Activated CD8-positive, alpha-beta memory T cell treated with anti-CD3 and anti-CD28 coated beads, Interleukin-2, amount 50 U/mL, for 48 hours (primary cell): Measurements from ENCODE around the gene CTNNA1.
"Not testable (repeated sequence)": the region's sequence is repeated elsewhere in the genome, so short reads cannot be mapped to it uniquely, and the experiment has no call there.

Experiments
- DNase-seq: peaks from one replicate; pipeline ENCODE4 v3.0.0-alpha.2; 2020

Gene CTNNA1

GRCh38 chr5:138910546-138911185 is 157.4 kb downstream of the CTNNA1 start:
- no peak for DNase-seq

- no peak for DNase-seq
Measured at GRCh38 chr5:138911441-138911840, 158.2 kb downstream of the CTNNA1 start.

GRCh38 chr5:138912093-138912492 is 158.9 kb downstream of the CTNNA1 start:
- no peak for DNase-seq

DNA sequence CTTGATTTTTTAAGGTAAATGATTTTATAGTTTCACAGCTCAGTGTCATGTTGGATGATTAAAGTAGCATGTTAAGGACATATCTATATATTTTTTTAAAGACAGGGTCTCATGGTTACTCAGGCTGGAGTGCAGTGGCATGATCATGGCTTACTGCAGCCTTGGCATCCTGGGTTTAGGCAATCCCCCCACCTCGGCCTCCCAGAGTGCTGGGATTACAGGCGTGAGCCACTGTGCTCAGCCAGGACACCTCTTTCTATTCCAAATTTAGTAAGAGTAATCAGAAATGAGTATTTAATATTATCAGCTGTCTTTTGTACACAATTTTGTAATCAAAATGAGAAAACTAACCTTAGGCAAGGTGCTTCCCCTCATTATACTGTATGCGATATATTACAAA is 160.5 kb downstream of the CTNNA1 start:
- DNase-seq, result no peak

GRCh38 chr5:138914338-138914737 is 161.1 kb downstream of the CTNNA1 start:
- no peak for DNase-seq

DNA sequence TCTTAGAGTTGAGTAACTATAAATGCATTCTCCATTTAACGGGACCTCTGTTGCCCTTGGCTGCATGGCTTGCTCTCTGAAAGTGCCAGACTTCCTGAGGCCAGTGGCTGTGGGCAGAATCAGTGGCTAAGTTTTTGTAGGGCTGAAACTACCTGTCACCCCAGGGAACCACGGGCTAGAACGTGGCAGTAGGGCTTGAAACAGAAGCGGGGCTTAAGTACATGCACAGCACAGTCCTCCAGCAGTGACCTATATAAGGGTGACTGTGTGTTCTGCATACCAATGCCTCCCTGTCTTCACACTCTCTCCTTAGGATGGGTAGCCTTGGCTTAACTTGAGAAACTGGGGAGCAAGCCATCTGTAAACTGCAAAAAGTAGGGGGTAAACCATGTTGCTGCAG is 165.5 kb downstream of the CTNNA1 start:
- DNase-seq, result no peak

DNA sequence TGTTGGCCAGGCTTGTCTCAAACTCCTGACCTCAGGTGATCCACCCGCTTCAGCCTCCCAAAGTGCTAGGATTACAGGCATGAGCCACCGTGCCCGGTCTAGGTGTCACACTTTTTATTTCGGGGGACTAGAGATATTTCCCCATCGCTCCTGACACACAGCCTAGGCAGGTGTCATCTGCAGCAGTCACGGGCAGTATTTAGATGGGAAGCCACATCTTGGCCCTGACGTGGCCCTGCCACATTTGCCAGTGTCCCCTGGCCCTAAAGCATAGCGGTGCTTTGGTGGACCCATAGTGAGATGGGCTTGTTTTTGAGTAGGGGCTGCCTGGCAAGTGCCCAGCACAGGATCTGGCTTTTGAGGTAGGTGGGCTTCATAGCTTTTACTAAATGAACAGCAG is 167.0 kb downstream of the CTNNA1 start:
- DNase-seq, result no peak

- not testable (repeated sequence) for DNase-seq
Measured at GRCh38 chr5:138921362-138921761, 168.1 kb downstream of the CTNNA1 start.

DNA sequence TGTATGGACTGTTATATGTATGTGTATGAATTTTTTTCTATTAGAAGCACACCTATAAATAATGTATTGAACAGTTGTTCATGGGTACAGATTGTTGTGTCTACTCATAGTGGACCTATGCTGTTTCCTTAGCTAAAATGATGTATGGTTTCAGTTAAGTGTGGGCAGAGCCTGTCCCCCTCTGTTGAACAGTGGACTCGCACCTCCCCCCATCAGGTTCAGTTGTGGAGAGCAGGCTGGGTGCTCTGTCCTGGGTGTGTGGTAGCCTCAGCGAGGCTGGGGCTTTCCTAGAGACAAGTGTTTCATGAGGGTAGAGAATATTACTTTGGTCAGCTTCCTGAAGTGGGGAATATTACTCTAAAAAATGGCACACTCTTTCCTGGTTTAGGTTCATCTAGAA is 169.3 kb downstream of the CTNNA1 start:
- DNase-seq, result no peak

DNA sequence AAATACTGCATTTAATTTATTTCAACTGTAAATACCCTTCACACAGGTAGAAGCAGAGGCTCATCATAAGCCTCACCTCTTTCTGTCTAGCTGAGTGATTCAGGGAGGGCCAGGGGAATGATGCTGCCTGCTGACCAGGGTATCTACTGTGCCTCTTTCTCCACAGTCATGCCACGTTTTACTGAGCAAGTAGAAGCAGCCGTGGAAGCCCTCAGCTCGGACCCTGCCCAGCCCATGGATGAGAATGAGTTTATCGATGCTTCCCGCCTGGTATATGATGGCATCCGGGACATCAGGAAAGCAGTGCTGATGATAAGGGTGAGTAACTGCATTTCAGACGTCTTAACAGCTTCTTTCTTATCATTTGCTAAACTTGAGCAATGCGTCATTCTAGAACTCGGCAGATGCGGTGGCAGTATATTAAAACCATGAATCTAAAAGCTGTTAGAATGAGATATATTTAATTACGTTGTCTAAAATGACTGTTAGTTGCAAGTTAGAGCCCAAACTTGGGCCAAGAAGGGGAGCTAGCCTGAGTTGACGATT is 171.9 kb downstream of the CTNNA1 start:
- DNase-seq, result no peak

DNA sequence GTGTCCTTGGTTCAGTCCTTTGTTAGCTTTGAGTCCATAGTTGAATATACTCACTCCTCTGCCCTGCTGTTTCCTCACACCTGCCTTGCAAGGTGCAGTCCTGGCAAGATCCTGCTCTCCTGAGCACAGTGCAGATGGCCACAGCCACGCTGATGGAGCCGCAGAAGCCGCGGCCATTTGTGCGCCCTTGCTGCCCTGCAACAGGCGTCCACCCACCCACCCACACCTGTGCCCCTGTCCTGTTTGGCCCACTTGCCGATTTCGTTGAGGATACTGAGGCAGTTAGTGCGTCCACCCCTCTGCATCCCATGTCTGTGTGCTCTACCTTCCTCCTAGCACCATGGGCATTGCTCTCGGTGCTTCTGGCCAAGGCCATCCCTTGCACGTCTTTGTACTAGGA is 173.0 kb downstream of the CTNNA1 start:
- DNase-seq, result no peak

- DNase-seq, result no peak
Measured at GRCh38 chr5:138926688-138927448, 173.6 kb downstream of the CTNNA1 start.

DNA sequence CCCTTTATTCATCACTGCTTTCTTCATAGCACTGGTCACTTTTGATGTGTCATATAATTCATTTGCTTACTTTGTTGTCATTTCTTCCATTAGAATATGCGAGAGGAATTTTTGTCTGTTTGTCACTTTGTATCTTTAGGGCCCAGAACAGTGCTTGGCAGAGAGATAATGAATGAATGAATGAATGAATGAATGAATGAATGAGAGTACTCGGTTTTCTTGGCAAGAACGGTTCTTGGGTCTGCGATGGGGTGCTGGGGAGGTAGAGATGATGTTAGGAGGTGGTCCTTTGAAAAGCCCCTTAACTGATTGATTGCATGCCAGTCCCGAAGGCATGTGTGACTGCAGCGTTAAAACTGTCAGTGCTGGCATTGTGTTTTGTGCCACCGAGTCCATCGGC is 174.3 kb downstream of the CTNNA1 start:
- DNase-seq, result no peak

GRCh38 chr5:138927979-138928378 is 174.8 kb downstream of the CTNNA1 start:
- no peak for DNase-seq

GRCh38 chr5:138929571-138929955 is 176.3 kb downstream of the CTNNA1 start:
- no peak for DNase-seq

GRCh38 chr5:138930371-138931097 is 177.3 kb downstream of the CTNNA1 start:
- no peak for DNase-seq

DNA sequence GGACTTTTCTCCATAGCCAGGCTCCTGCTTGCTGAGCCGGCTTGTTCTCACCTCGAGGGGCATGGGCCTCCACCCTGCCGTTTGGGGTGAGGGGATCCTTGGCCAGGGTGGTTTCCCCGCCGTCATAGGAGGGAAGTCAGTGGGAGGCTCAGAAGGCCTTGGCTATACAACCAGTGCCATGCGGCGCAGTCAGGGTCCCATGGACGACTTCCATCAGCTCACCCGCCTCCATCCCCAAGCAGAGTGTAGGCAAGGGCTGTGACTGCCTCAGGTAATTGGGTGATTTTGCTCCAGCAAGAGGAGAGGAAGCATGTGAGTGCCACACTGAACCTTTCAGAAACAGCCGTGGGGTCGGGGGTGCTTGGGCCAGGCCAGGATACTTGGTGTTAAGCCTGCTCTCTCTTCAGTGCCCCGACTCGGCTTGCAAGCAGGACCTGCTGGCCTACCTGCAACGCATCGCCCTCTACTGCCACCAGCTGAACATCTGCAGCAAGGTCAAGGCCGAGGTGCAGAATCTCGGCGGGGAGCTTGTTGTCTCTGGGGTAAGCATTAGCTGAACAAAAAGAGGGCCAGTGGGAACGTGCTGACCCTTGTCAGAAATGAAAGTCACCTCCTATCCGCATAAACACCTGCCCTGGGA is 179.1 kb downstream of the CTNNA1 start:
- peak; percentile 43 for DNase-seq

- DNase-seq, result no peak
Measured at GRCh38 chr5:138933522-138934290, 180.5 kb downstream of the CTNNA1 start.

- no peak for DNase-seq
Measured at GRCh38 chr5:138934971-138935370, 181.7 kb downstream of the CTNNA1 start.

GRCh38 chr5:138935466-138935865 is 182.2 kb downstream of the CTNNA1 start:
- peak; percentile 44 for DNase-seq

GRCh38 chr5:138936225-138936967 is 183.2 kb downstream of the CTNNA1 start:
- peak; percentile 40 for DNase-seq

DNA sequence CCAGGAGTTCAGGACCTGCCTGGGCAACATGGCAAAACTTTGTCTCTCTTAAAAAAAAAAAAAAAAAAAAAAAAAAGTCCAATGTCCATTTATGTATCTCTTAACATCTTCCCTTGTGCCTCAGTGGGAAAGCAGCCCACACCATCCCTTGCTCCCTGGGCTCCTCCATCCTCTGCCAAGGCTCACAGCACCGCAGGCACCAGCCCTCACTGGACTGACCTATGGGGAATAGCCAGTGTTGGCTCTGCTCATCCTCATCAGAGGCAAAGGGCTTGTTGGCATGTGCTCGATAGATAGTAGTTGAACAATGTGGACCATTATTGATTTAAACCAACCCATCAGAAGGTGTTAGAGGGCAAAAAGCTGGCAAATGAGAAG is 183.7 kb downstream of the CTNNA1 start:
- no peak for DNase-seq
